GM12865 (cell line): Measurements from ENCODE around the gene RETREG1.

ENCODE experiments used
- DNase-seq: peaks from one replicate; pipeline ENCODE4 v3.0.0; 2010; ENCODE audit warnings: low read depth
- H3K4me3 ChIP-seq: 2 replicates; pipeline ENCODE4 v1.5.1; 2011; ENCODE audit warnings: mild to moderate bottlenecking, low read depth, low read length, control low read depth
- CTCF ChIP-seq: IDR thresholded peaks from 2 replicates; pipeline ENCODE4 v1.5.1; 2011; ENCODE audit warnings: low read length, control low read depth, low read depth, inconsistent platforms; ENCODE audit not compliant: insufficient read depth; ENCODE audit errors: missing control alignments

Gene RETREG1

GRCh38 chr5:16471387-16471786 lies 145.4 kb downstream of the RETREG1 start:
- no peak for DNase-seq
- no peak for TF ChIP-seq CTCF
- no peak overlapping the region for H3K4me3 ChIP-seq

GRCh38 chr5:16467363-16468219 lies 149.2 kb downstream of the RETREG1 start:
- H3K4me3 ChIP-seq = peak overlapping the region; percentile 81
- peak; percentile 88 for DNase-seq
- no peak for TF ChIP-seq CTCF

- DNase-seq = peak; percentile 95
- H3K4me3 ChIP-seq = peak within 1 kb of the TSS; percentile 81
- no peak for TF ChIP-seq CTCF
These were observed 151.0 kb downstream of the RETREG1 start, which contains the start of gene ZNF622 for GRCh38 chr5:16465544-16466432. Gene ZNF622 (minus strand): TSS chr5:16465800. CDS start chr5:16465665, 135 bp downstream.

- DNase-seq = peak; percentile 11
- H3K4me3 ChIP-seq = peak overlapping the region; percentile 81
- TF ChIP-seq CTCF = peak; percentile 4
These were observed 151.9 kb downstream of the RETREG1 start for GRCh38 chr5:16464664-16465543.

- peak overlapping the region; percentile 81 for H3K4me3 ChIP-seq
- no peak for DNase-seq
- TF ChIP-seq CTCF = no peak
These were observed 152.6 kb downstream of the RETREG1 start for GRCh38 chr5:16464231-16464630.

GRCh38 chr5:16461782-16462181 lies 155.0 kb downstream of the RETREG1 start:
- no peak for DNase-seq
- H3K4me3 ChIP-seq = no peak overlapping the region
- no peak for TF ChIP-seq CTCF
